Caco-2 (cell line): ENCODE measurements around the gene RPL28. TPM values are rescaled to one million over a fixed set of nuclear protein-coding genes. Genes with fewer than 3 reads are reported as not detected.
A peak's percentile ranks its signal among the peaks of the same experiment; 100 is the strongest.

Experiments
- BruUV-seq: library from RNA; stranded (reverse); fragments of 400-500 nt; replicated peaks from 2 replicates; lab custom pipeline; 2021; lab: Mats Ljungman, UMichigan
- CTCF ChIA-PET: fragments of 300-600 bp; sonication (Branson Sonifier 250); formaldehyde crosslinking; loops from one replicate; lab custom pipeline; 2022; ENCODE audit warnings: antibody characterized with exemption; lab: Charles Lee
- POLR2A ChIA-PET: fragments of 300-600 bp; sonication (Branson Sonifier 250); formaldehyde crosslinking; loops from one replicate; lab custom pipeline; 2022; ENCODE audit warnings: antibody characterized with exemption; lab: Charles Lee
- DNase-seq, 2 experiments: peaks; one replicate each; pipeline versions ENCODE4 v3.0.0 to v3.0.0-alpha.2; 2020 to 2022
- H3K27me3 ChIP-seq: replicated peaks from 2 replicates; pipeline ENCODE4 v1.6.0; 2011; ENCODE audit warnings: low read length; ENCODE audit not compliant: control insufficient read depth, insufficient read depth
- H3K36me3 ChIP-seq: 2 replicates; pipeline ENCODE4 v1.5.1; 2011; ENCODE audit warnings: low read length; ENCODE audit not compliant: control insufficient read depth, insufficient read depth
- H3K4me1 ChIP-seq: fragments of 250-450 bp; sonication (Bioruptor Pico); 2 replicates; pipeline ENCODE4 v1.5.1; 2020; ENCODE audit warnings: mild to moderate bottlenecking
- H3K4me3 ChIP-seq: 2 replicates; pipeline ENCODE4 v1.5.1; 2011; ENCODE audit warnings: low read depth, mild to moderate bottlenecking, control low read depth, low read length
- H3K9me3 ChIP-seq: fragments of 250-450 bp; sonication (Bioruptor Pico); 2 replicates; pipeline ENCODE4 v1.5.1; 2020; ENCODE audit warnings: mild to moderate bottlenecking, moderate library complexity
- H3K27ac Mint-ChIP-seq: one replicate; pipeline ENCODE4 v1.8.0; 2022; ENCODE audit warnings: mixed read lengths; ENCODE audit not compliant: unreplicated experiment
- H3K27me3 Mint-ChIP-seq: one replicate; pipeline ENCODE4 v1.8.0; 2022; ENCODE audit warnings: mixed read lengths; ENCODE audit not compliant: insufficient read depth, unreplicated experiment
- H3K36me3 Mint-ChIP-seq: one replicate; pipeline ENCODE4 v1.8.0; 2022; ENCODE audit warnings: mild to moderate bottlenecking, mixed read lengths; ENCODE audit not compliant: insufficient read depth, unreplicated experiment
- H3K4me1 Mint-ChIP-seq: one replicate; pipeline ENCODE4 v1.8.0; 2022; ENCODE audit warnings: low read depth, mixed read lengths; ENCODE audit not compliant: unreplicated experiment
- H3K4me3 Mint-ChIP-seq: one replicate; pipeline ENCODE4 v1.8.0; 2022; ENCODE audit warnings: mild to moderate bottlenecking, moderate library complexity, mixed read lengths; ENCODE audit not compliant: unreplicated experiment
- H3K9me3 Mint-ChIP-seq: one replicate; pipeline ENCODE4 v1.8.0; 2022; ENCODE audit warnings: mixed read lengths; ENCODE audit not compliant: unreplicated experiment
- CTCF ChIP-seq, 2 experiments: fragments of 200-600 bp in 1 of 2; IDR thresholded peaks; 1 replicate in 1 of 2; 2 replicates in 1 of 2; pipeline versions ENCODE4 v1.5.1 to v1.8.0; 2011 to 2022; ENCODE audit warnings: antibody characterized with exemption in 1 of 2, control low read depth in 1 of 2, inconsistent platforms in 1 of 2, low read depth in 1 of 2, low read length in 1 of 2, mild to moderate bottlenecking in 1 of 2, moderate library complexity in 1 of 2; ENCODE audit not compliant: insufficient read depth in 1 of 2, severe bottlenecking in 1 of 2, unreplicated experiment in 1 of 2
- intact Hi-C: fragments of 100-400 bp; cut with micrococcal nuclease; formaldehyde crosslinking; loops from one replicate; pipeline ENCODE4 v1.10.0; 2022; ENCODE audit not compliant: unreplicated experiment
- total RNA-seq: library from RNA; stranded (reverse); gene quantifications from 2 replicates; pipeline ENCODE4 v1.2.3, GENCODE V29; 2022

The RPL28 gene
- total RNA-seq, 1 experiment from 2014 or later = 2,048 TPM

GRCh38 chr19:55340784-55341147, 45.0 kb upstream of the RPL28 start:
- Mint-ChIP-seq H3K4me1 (peaks cover 14% of the 10 kb centered on the region), H3K36me3 (peaks cover 39% of the 10 kb centered on the region), H3K27me3 (no peaks in the 10 kb centered on the region), H3K27ac (peak overlapping the region; percentile 95), H3K9me3 (no peaks in the 10 kb centered on the region), H3K4me3 (peak overlapping the region; percentile 91)
- ChIA-PET POLR2A (interaction anchor here (0.6 kb wide), 1 partner anchor 289 kb away, joined by 3 read pairs; no protein-coding TSS in a partner anchor), CTCF (interaction anchor here (0.5 kb wide), 1 partner anchor 13 kb away, joined by 3 read pairs; no protein-coding TSS in a partner anchor)
- peak overlapping the region; percentile 67 for H3K4me3 ChIP-seq
- H3K36me3 ChIP-seq = peaks cover 3% of the 10 kb centered on the region; the same call in 1 of the 2 replicates
- peaks cover 10% of the 10 kb centered on the region; the same call in 1 of the 2 replicates for H3K4me1 ChIP-seq
- intact Hi-C loops = no loop called here
- DNase-seq = peak in 1 of 2 experiments; percentile 48
- BruUV-seq = no TSS peak
- no peaks in the 10 kb centered on the region for H3K27me3 ChIP-seq
- TF ChIP-seq CTCF (IDR thresholded peaks at IDR 0.05; ENCODE audit: insufficient read depth in 1 of 2, low read depth in 1 of 2, low read length in 1 of 2, severe bottlenecking in 1 of 2, unreplicated experiment in 1 of 2) = peak in 1 of 2 experiments; percentile 36
- H3K9me3 ChIP-seq = no peaks in the 10 kb centered on the region

- Histone ChIP-seq H3K9me3 (no peaks in the 10 kb centered on the region), H3K27me3 (no peaks in the 10 kb centered on the region), H3K36me3 (peaks cover 3% of the 10 kb centered on the region; the same call in 1 of the 2 replicates), H3K4me1 (peaks cover 10% of the 10 kb centered on the region; the same call in 1 of the 2 replicates), H3K4me3 (peak overlapping the region; percentile 67)
- Mint-ChIP-seq H3K4me1 (peaks cover 14% of the 10 kb centered on the region), H3K27me3 (no peaks in the 10 kb centered on the region), H3K27ac (peak overlapping the region; percentile 95), H3K36me3 (peaks cover 41% of the 10 kb centered on the region), H3K9me3 (no peaks in the 10 kb centered on the region), H3K4me3 (peak overlapping the region; percentile 91)
- peak; percentile 84 to 87 for DNase-seq
- ChIA-PET CTCF (no interaction called here), POLR2A (no interaction called here)
- intact Hi-C loops = no loop called here
- no peak for TF ChIP-seq CTCF (IDR thresholded peaks at IDR 0.05; ENCODE audit: insufficient read depth in 1 of 2, low read depth in 1 of 2, low read length in 1 of 2, severe bottlenecking in 1 of 2, unreplicated experiment in 1 of 2)
- no TSS peak for BruUV-seq
Observed at GRCh38 chr19:55341171-55341588, 44.6 kb upstream of the RPL28 start.

GRCh38 chr19:55341595-55342531, 43.9 kb upstream of the RPL28 start:
- TF ChIP-seq CTCF (IDR thresholded peaks at IDR 0.05; ENCODE audit: insufficient read depth in 1 of 2, low read depth in 1 of 2, low read length in 1 of 2, severe bottlenecking in 1 of 2, unreplicated experiment in 1 of 2) = no peak
- Mint-ChIP-seq H3K4me1 (peaks cover 14% of the 10 kb centered on the region), H3K36me3 (peaks cover 41% of the 10 kb centered on the region), H3K9me3 (no peaks in the 10 kb centered on the region), H3K4me3 (peak overlapping the region; percentile 91), H3K27ac (peak overlapping the region; percentile 95), H3K27me3 (no peaks in the 10 kb centered on the region)
- Histone ChIP-seq H3K9me3 (no peaks in the 10 kb centered on the region), H3K4me3 (peak overlapping the region; percentile 67), H3K36me3 (peaks cover 3% of the 10 kb centered on the region; the same call in 1 of the 2 replicates), H3K4me1 (peaks cover 10% of the 10 kb centered on the region; the same call in 1 of the 2 replicates), H3K27me3 (no peaks in the 10 kb centered on the region)
- POLR2A ChIA-PET = no interaction called here
- intact Hi-C loops = no loop called here
- CTCF ChIA-PET = no interaction called here
- DNase-seq = peak in 1 of 2 experiments; percentile 31
- TSS peak; percentile 48 for BruUV-seq
